DMS 273 treated with DMSO at 0.1 percent for 48 hours (cell line): ENCODE results near the gene KAT6B.

Source experiments
- DNase-seq: peaks from one replicate; lab custom pipeline; 2025; lab: John Stamatoyannopoulos, UW

The KAT6B gene

GRCh38 chr10:75070961-75071428 is 244.6 kb downstream of the KAT6B start:
- no peak for DNase-seq

GRCh38 chr10:75071756-75072155 is 245.4 kb downstream of the KAT6B start:
- DNase-seq, result no peak

- DNase-seq, result no peak
Observed at GRCh38 chr10:75072727-75073126, 246.3 kb downstream of the KAT6B start.

GRCh38 chr10:75073442-75073841 is 247.0 kb downstream of the KAT6B start:
- no peak for DNase-seq

- no peak for DNase-seq
Observed at GRCh38 chr10:75074711-75075445, 248.5 kb downstream of the KAT6B start.

- no peak for DNase-seq
Observed at GRCh38 chr10:75076348-75076747, 249.9 kb downstream of the KAT6B start.

GRCh38 chr10:75079436-75080083 is 253.2 kb downstream of the KAT6B start:
- no peak for DNase-seq

- DNase-seq, result no peak
Observed at GRCh38 chr10:75080554-75080953, 254.2 kb downstream of the KAT6B start.

- DNase-seq, result no peak
Observed at GRCh38 chr10:75081379-75081778, 255.0 kb downstream of the KAT6B start.
